MM.1S (cell line): Measurements from ENCODE around the gene AGPAT3.

ENCODE experiments used
- DNase-seq: peaks from one replicate; pipeline ENCODE4 v3.0.0-alpha.2; 2015
- H2AFZ ChIP-seq: fragments of 300-600 bp; sonication (generic); 2 replicates; pipeline ENCODE4 v1.6.0; 2016; ENCODE audit warnings: antibody characterized with exemption, low read length
- H3F3A ChIP-seq: fragments of 300-600 bp; sonication (generic); 2 replicates; pipeline ENCODE4 v1.6.1; 2016; ENCODE audit warnings: mild to moderate bottlenecking, antibody characterized with exemption, low read length, moderate library complexity, mixed read lengths; ENCODE audit not compliant: insufficient read depth
- H3K27ac ChIP-seq: fragments of 300-600 bp; sonication (generic); 2 replicates; pipeline ENCODE4 v1.5.1; 2016; ENCODE audit warnings: mild to moderate bottlenecking, low read length
- H3K27me3 ChIP-seq: fragments of 300-600 bp; sonication (generic); replicated peaks from 2 replicates; pipeline ENCODE4 v1.6.0; 2016; ENCODE audit warnings: low read length; ENCODE audit not compliant: insufficient read depth
- H3K36me3 ChIP-seq: fragments of 300-600 bp; sonication (generic); replicated peaks from 2 replicates; pipeline ENCODE4 v1.6.1; 2016; ENCODE audit warnings: mild to moderate bottlenecking, low read length, mixed read lengths; ENCODE audit not compliant: insufficient read depth
- H3K4me1 ChIP-seq: fragments of 300-600 bp; sonication (generic); 2 replicates; pipeline ENCODE4 v1.6.1; 2016; ENCODE audit warnings: low read length, mixed read lengths
- H3K4me2 ChIP-seq: fragments of 300-600 bp; sonication (generic); 2 replicates; pipeline ENCODE4 v1.6.0; 2016; ENCODE audit warnings: low read depth, low read length
- H3K4me3 ChIP-seq: fragments of 300-600 bp; sonication (generic); 2 replicates; pipeline ENCODE4 v1.5.1; 2016; ENCODE audit warnings: low read length, mixed read lengths
- H3K79me2 ChIP-seq: fragments of 300-600 bp; sonication (generic); 2 replicates; pipeline ENCODE4 v1.6.1; 2016; ENCODE audit warnings: mixed run types, low read length, mixed read lengths
- H3K9ac ChIP-seq: fragments of 300-600 bp; sonication (generic); 2 replicates; pipeline ENCODE4 v1.6.1; 2016; ENCODE audit warnings: low read length, mixed read lengths
- H3K9me2 ChIP-seq: fragments of 300-600 bp; sonication (generic); replicated peaks from 2 replicates; pipeline ENCODE4 v1.6.1; 2016; ENCODE audit warnings: mild to moderate bottlenecking, low read length, mixed read lengths; ENCODE audit not compliant: insufficient read depth
- H3K9me3 ChIP-seq: fragments of 300-600 bp; sonication (generic); replicated peaks from 2 replicates; pipeline ENCODE4 v1.6.1; 2016; ENCODE audit warnings: mild to moderate bottlenecking, low read length, mixed read lengths; ENCODE audit not compliant: insufficient read depth
- H4K20me1 ChIP-seq: fragments of 300-600 bp; sonication (generic); 2 replicates; pipeline ENCODE4 v1.6.1; 2016; ENCODE audit warnings: mild to moderate bottlenecking, low read length, moderate library complexity, mixed read lengths; ENCODE audit not compliant: insufficient read depth
- CTCF ChIP-seq: fragments of 300-600 bp; sonication (generic); IDR thresholded peaks from 2 replicates; pipeline ENCODE4 v1.5.1; 2016; ENCODE audit warnings: antibody characterized with exemption, low read length, mixed read lengths
- EZH2 ChIP-seq: fragments of 300-600 bp; sonication (generic); optimal IDR thresholded peaks from 2 replicates; pipeline ENCODE3; 2017; ENCODE audit warnings: low read depth, mild to moderate bottlenecking, antibody characterized with exemption, low read length, mixed read lengths
- EZH2phosphoT487 ChIP-seq: fragments of 300-600 bp; sonication (generic); IDR thresholded peaks from 2 replicates; pipeline ENCODE4 v1.6.1; 2018; ENCODE audit warnings: antibody characterized with exemption, low read length

AGPAT3 gene

GRCh38 chr21:43912910-43913309, 47.9 kb downstream of the AGPAT3 start:
- H3K27ac ChIP-seq: no peak overlapping the region
- no peaks in the 10 kb centered on the region for H3K9me3 ChIP-seq
- H2AFZ ChIP-seq: no peak overlapping the region
- H3K27me3 ChIP-seq: no peaks in the 10 kb centered on the region
- H3K79me2 ChIP-seq: peaks cover 95% of the 10 kb centered on the region
- no peak overlapping the region for H3K9ac ChIP-seq
- H3K9me2 ChIP-seq: no peaks in the 10 kb centered on the region
- no peak overlapping the region for H3K4me2 ChIP-seq
- peaks cover 9% of the 10 kb centered on the region for H3K4me1 ChIP-seq
- no peak for TF ChIP-seq CTCF
- TF ChIP-seq EZH2phosphoT487: no peak
- TF ChIP-seq EZH2: no peak
- H3K4me3 ChIP-seq: no peak overlapping the region
- no peaks in the 10 kb centered on the region for H3K36me3 ChIP-seq
- no peaks in the 10 kb centered on the region; the same call in none of the 2 replicates for H4K20me1 ChIP-seq
- peaks cover 20% of the 10 kb centered on the region for H3F3A ChIP-seq
- DNase-seq: no peak

GRCh38 chr21:43913928-43914327, 48.9 kb downstream of the AGPAT3 start:
- no peaks in the 10 kb centered on the region for H3K36me3 ChIP-seq
- H3K9me2 ChIP-seq: no peaks in the 10 kb centered on the region
- H2AFZ ChIP-seq: no peak overlapping the region
- H3K4me1 ChIP-seq: peaks cover 14% of the 10 kb centered on the region
- no peaks in the 10 kb centered on the region; the same call in none of the 2 replicates for H4K20me1 ChIP-seq
- no peaks in the 10 kb centered on the region for H3K9me3 ChIP-seq
- peaks cover 95% of the 10 kb centered on the region for H3K79me2 ChIP-seq
- no peak overlapping the region for H3K4me2 ChIP-seq
- TF ChIP-seq EZH2 (no peak), EZH2phosphoT487 (no peak), CTCF (no peak)
- H3K27me3 ChIP-seq: no peaks in the 10 kb centered on the region
- DNase-seq: no peak
- peaks cover 20% of the 10 kb centered on the region for H3F3A ChIP-seq
- H3K4me3 ChIP-seq: no peak overlapping the region
- H3K9ac ChIP-seq: no peak overlapping the region
- no peak overlapping the region for H3K27ac ChIP-seq

GRCh38 chr21:43916076-43916475, 51.1 kb downstream of the AGPAT3 start:
- DNase-seq: peak; percentile 37
- Histone ChIP-seq H4K20me1 (no peaks in the 10 kb centered on the region; the same call in none of the 2 replicates), H3K27ac (peak overlapping the region; percentile 60; the same call in 1 of the 2 replicates), H3K4me2 (peak overlapping the region; percentile 69), H2AFZ (0 out of 2 replicates have a peak overlapping the region, but pooled peaks have one; percentile 13), H3K4me1 (peaks cover 14% of the 10 kb centered on the region), H3K9me3 (no peaks in the 10 kb centered on the region), H3K27me3 (no peaks in the 10 kb centered on the region), H3K4me3 (peak overlapping the region; percentile 65), H3K9me2 (no peaks in the 10 kb centered on the region), H3K36me3 (no peaks in the 10 kb centered on the region), H3K9ac (peak overlapping the region; percentile 48; the same call in 1 of the 2 replicates), H3F3A (peaks cover 20% of the 10 kb centered on the region), H3K79me2 (peaks cover 97% of the 10 kb centered on the region)
- no peak for TF ChIP-seq CTCF
